Activated CD4-positive, alpha-beta T cell treated with anti-CD3 and anti-CD28 coated beads for 48 hours (primary cell): ENCODE measurements around the gene MED13.
"Not testable (repeated sequence)": the region's sequence is repeated elsewhere in the genome, so short reads cannot be mapped to it uniquely, and the experiment has no call there.

Source experiments
- DNase-seq: peaks from one replicate; pipeline ENCODE4 v3.0.0-alpha.2; 2020

Gene MED13

DNA sequence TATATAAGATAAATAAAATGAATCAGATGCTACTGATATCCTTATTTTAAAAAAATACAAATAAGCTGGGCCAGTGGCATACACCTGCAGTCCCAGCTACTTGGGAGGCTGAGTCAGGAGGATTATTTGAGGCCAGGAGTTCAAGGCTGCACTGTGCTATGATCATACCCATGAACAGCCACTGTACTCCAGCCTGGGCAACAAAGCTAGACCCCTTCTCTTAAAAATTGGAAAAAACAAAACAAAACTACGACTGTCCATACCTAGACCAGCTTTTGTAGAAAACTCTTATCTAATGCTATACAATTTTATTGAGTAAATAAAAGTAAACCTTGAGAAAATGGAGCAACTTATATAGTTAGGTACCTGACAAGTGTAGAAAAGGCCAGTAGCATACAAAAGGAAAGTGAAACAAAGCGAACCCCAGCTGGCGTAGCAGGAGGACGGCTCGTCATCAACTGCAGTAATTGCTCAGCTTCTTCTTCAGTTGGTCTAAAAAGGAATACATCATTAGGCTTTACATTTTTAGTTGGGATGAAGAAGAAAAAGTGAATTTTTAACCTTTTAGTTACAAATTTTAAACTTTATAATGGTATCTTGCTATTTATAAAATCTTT lies 160.9 kb downstream of the MED13 start:
- DNase-seq, result peak; percentile 32

- no peak for DNase-seq
These were observed 161.8 kb downstream of the MED13 start for GRCh38 chr17:61903251-61903650.

- no peak for DNase-seq
These were observed 167.4 kb downstream of the MED13 start for GRCh38 chr17:61897548-61898180.

DNA sequence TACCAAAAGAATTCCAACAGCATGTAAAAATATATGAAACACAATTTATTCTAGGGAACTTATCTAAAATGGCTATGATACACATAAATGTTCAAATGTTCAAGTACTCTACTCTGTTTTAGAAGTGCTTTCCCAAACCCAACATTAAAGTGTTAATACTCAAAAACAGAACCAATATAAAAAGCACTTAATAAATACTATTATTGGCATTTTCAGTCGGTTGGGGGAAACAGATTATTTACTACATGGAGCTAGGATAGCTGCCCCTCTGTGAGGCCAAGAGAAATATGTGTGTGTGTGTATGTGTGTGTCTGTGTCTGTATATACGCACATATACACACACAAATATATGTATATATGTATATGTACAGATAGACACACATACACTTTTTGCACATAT lies 169.7 kb downstream of the MED13 start:
- DNase-seq, result no peak

- DNase-seq, result not testable (repeated sequence)
These were observed 170.8 kb downstream of the MED13 start for GRCh38 chr17:61894310-61894709.
